ENCODE measurements around the gene INSL4.

The INSL4 gene

DNA sequence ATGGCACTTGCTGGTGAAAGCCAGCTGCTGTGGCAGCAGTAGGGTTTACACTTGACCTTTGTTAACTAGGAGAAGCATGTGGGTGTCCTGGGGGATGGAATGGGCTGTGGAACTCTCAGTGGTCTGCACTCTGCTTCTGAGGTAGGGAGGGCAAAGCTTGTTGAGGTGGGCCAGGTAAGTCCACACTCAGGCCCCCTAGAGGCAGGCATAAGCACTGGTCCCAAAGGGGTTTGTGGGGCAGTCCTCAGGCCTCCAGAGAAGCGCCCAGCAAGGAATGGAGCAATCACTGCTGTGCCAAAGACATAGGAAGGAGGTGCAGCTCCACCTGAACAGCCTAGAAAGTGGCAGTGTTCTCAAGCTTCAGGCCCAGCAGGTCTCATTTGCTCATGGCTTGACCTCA is 34.7 kb downstream of the INSL4 start:
- H3K4me3 ChIP-seq (ENCODE audit: low read length): no peak overlapping the region
- H3K9me3 ChIP-seq (ENCODE audit: low read length): no peaks in the 10 kb centered on the region
- H3K36me3 ChIP-seq (ENCODE audit: insufficient read depth, low read length): no peaks in the 10 kb centered on the region
- peaks cover 4% of the 10 kb centered on the region for H3K4me1 ChIP-seq (ENCODE audit: insufficient read depth, low read length)
- H3K27me3 ChIP-seq (ENCODE audit: insufficient read depth, low read length): no peaks in the 10 kb centered on the region
- no peak overlapping the region for H2AFZ ChIP-seq (ENCODE audit: low read depth, low read length)

GRCh38 chr9:5269249-5269715 is 38.1 kb downstream of the INSL4 start:
- H2AFZ ChIP-seq (ENCODE audit: low read depth, low read length): no peak overlapping the region
- peaks cover 4% of the 10 kb centered on the region for H3K4me1 ChIP-seq (ENCODE audit: insufficient read depth, low read length)
- H3K4me3 ChIP-seq (ENCODE audit: low read length): no peak overlapping the region
- H3K27me3 ChIP-seq (ENCODE audit: insufficient read depth, low read length): no peaks in the 10 kb centered on the region
- H3K36me3 ChIP-seq (ENCODE audit: insufficient read depth, low read length): no peaks in the 10 kb centered on the region
- no peaks in the 10 kb centered on the region for H3K9me3 ChIP-seq (ENCODE audit: low read length)

DNA sequence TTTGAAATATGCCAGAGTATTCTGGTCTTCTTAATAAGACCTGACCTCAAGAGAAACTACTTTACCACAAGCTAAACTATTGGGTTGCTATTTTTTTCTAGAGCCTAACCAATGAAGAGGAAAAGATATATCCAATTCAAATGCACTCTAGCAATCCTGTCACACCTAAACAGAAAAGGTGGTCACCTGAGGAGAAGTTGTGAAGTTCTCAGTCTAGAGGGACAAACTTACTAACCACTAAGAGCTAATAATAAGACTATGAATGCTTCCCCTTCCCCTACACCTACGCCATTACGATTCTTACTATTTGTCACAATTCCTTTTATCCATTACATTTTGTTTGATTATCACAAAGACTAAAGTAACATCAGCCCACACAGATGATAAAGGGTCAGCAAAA is 43.6 kb downstream of the INSL4 start:
- no peaks in the 10 kb centered on the region for H3K9me3 ChIP-seq (ENCODE audit: low read length)
- no peaks in the 10 kb centered on the region for H3K27me3 ChIP-seq (ENCODE audit: insufficient read depth, low read length)
- H3K4me3 ChIP-seq (ENCODE audit: low read length): no peak overlapping the region
- no peaks in the 10 kb centered on the region for H3K36me3 ChIP-seq (ENCODE audit: insufficient read depth, low read length)
- no peaks in the 10 kb centered on the region for H3K4me1 ChIP-seq (ENCODE audit: insufficient read depth, low read length)
- no peak overlapping the region for H2AFZ ChIP-seq (ENCODE audit: low read depth, low read length)

DNA sequence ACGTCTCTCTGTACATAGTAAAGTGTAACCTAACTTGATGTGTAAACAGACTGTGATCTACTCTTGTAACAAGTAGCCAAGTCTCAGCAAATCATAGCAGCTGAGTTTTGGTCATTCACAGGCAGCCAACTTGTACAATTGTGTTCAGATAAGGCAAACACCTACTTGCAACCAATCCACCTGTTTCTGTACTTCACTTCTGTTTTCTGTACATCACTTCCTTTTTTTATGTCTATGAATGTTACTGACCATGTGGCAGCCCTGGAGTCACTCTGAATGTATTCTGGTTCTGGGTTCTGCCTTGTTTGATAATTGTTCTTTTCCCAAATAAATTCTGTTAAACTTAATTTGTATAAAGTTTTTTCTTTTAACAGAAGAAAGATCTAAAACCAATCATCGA is 47.3 kb downstream of the INSL4 start:
- no peaks in the 10 kb centered on the region for H3K9me3 ChIP-seq (ENCODE audit: low read length)
- no peak overlapping the region for H2AFZ ChIP-seq (ENCODE audit: low read depth, low read length)
- no peaks in the 10 kb centered on the region for H3K36me3 ChIP-seq (ENCODE audit: insufficient read depth, low read length)
- no peaks in the 10 kb centered on the region for H3K27me3 ChIP-seq (ENCODE audit: insufficient read depth, low read length)
- no peak overlapping the region for H3K4me3 ChIP-seq (ENCODE audit: low read length)
- no peaks in the 10 kb centered on the region for H3K4me1 ChIP-seq (ENCODE audit: insufficient read depth, low read length)
